SU-DHL-6 (cell line): ENCODE results near the gene PIGT.

Experiments used
- H2AFZ ChIP-seq: fragments of 200-600 bp; sonication (generic); 2 replicates; pipeline ENCODE4 v1.6.1; 2014; ENCODE audit warnings: low read depth, mild to moderate bottlenecking, moderate library complexity, mixed read lengths, antibody characterized with exemption, low read length; ENCODE audit not compliant: severe bottlenecking
- H3F3A ChIP-seq: fragments of 200-600 bp; shearing (Covaris generic); 2 replicates; pipeline ENCODE4 v1.6.0; 2016; ENCODE audit warnings: antibody characterized with exemption, mild to moderate bottlenecking; ENCODE audit not compliant: insufficient read depth
- H3K27ac ChIP-seq: fragments of 200-600 bp; sonication (generic); 2 replicates; pipeline ENCODE4 v1.5.1; 2016; ENCODE audit warnings: low read depth, mild to moderate bottlenecking, low read length, moderate library complexity, mixed read lengths
- H3K27me3 ChIP-seq: fragments of 200-600 bp; sonication (generic), shearing (Covaris generic); 2 replicates; pipeline ENCODE4 v1.6.0; 2014; ENCODE audit warnings: mild to moderate bottlenecking, low read length
- H3K36me3 ChIP-seq: fragments of 200-600 bp; sonication (generic); 2 replicates; pipeline ENCODE4 v1.6.1; 2014; ENCODE audit warnings: mild to moderate bottlenecking, low read length, mixed read lengths
- H3K4me2 ChIP-seq: fragments of 300-600, 200-600 bp; shearing (Covaris generic), sonication (generic); 2 replicates; pipeline ENCODE4 v1.6.0; 2014; ENCODE audit warnings: low read length, low read depth, mild to moderate bottlenecking; ENCODE audit not compliant: poor library complexity, severe bottlenecking
- H3K4me3 ChIP-seq: fragments of 200-600 bp; sonication (generic); 2 replicates; pipeline ENCODE4 v1.5.1; 2014; ENCODE audit warnings: antibody characterized with exemption, low read length, mild to moderate bottlenecking, mixed read lengths; ENCODE audit not compliant: insufficient read depth, poor library complexity, severe bottlenecking
- H3K79me2 ChIP-seq: fragments of 200-600 bp; sonication (generic); 2 replicates; pipeline ENCODE4 v1.6.1; 2014; ENCODE audit warnings: mild to moderate bottlenecking, low read length, moderate library complexity; ENCODE audit not compliant: insufficient read depth
- H3K9ac ChIP-seq: fragments of 200-600 bp; sonication (generic); 2 replicates; pipeline ENCODE4 v1.7.0; 2014; ENCODE audit warnings: mild to moderate bottlenecking, low read length
- H3K9me2 ChIP-seq: fragments of 200-600 bp; sonication (generic); replicated peaks from 2 replicates; pipeline ENCODE4 v1.6.1; 2014; ENCODE audit warnings: low read length; ENCODE audit not compliant: insufficient read depth
- H3K9me3 ChIP-seq: fragments of 200-600 bp; sonication (generic); 2 replicates; pipeline ENCODE4 v1.6.1; 2014; ENCODE audit warnings: low read length, mixed read lengths; ENCODE audit not compliant: insufficient read depth
- H4K20me1 ChIP-seq: fragments of 200-600 bp; sonication (generic); 2 replicates; pipeline ENCODE4 v1.6.1; 2014; ENCODE audit warnings: low read depth, mild to moderate bottlenecking, antibody characterized with exemption, low read length, moderate library complexity, mixed read lengths
- EZH2phosphoT487 ChIP-seq: fragments of 200-600 bp; sonication (generic), shearing (Covaris generic); conservative IDR thresholded peaks from 2 replicates; pipeline ENCODE4 v1.6.1; 2018; ENCODE audit warnings: mild to moderate bottlenecking, antibody characterized with exemption, low read length, moderate library complexity, mixed read lengths
- TF ChIP-seq, protein P1 (sequence below): fragments of 200-600 bp; sonication (generic); IDR thresholded peaks from one replicate; pipeline ENCODE4 v1.5.1; 2017; ENCODE audit warnings: antibody characterized with exemption, mild to moderate bottlenecking, low read length, moderate library complexity; ENCODE audit not compliant: insufficient read depth, poor library complexity, severe bottlenecking

The PIGT gene

GRCh38 chr20:45399018-45399417 is 16.9 kb upstream of the PIGT start:
- no peak for TF ChIP-seq EZH2phosphoT487
- TF ChIP-seq, protein P1, sequence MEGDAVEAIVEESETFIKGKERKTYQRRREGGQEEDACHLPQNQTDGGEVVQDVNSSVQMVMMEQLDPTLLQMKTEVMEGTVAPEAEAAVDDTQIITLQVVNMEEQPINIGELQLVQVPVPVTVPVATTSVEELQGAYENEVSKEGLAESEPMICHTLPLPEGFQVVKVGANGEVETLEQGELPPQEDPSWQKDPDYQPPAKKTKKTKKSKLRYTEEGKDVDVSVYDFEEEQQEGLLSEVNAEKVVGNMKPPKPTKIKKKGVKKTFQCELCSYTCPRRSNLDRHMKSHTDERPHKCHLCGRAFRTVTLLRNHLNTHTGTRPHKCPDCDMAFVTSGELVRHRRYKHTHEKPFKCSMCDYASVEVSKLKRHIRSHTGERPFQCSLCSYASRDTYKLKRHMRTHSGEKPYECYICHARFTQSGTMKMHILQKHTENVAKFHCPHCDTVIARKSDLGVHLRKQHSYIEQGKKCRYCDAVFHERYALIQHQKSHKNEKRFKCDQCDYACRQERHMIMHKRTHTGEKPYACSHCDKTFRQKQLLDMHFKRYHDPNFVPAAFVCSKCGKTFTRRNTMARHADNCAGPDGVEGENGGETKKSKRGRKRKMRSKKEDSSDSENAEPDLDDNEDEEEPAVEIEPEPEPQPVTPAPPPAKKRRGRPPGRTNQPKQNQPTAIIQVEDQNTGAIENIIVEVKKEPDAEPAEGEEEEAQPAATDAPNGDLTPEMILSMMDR: no peak
- Histone ChIP-seq H3K9ac (no peak overlapping the region), H3K4me3 (no peak overlapping the region), H2AFZ (no peak overlapping the region), H3K4me2 (no peak overlapping the region), H3K27me3 (no peaks in the 10 kb centered on the region), H3K27ac (no peak overlapping the region), H3F3A (no peaks in the 10 kb centered on the region), H3K9me3 (peaks cover 20% of the 10 kb centered on the region; the same call in 1 of the 2 replicates), H4K20me1 (no peaks in the 10 kb centered on the region), H3K36me3 (peaks cover 4% of the 10 kb centered on the region; the same call in 1 of the 2 replicates), H3K9me2 (no peaks in the 10 kb centered on the region), H3K79me2 (no peaks in the 10 kb centered on the region)

- Histone ChIP-seq H3K4me2 (no peak overlapping the region), H3F3A (no peaks in the 10 kb centered on the region)
- no peak for TF ChIP-seq EZH2phosphoT487
- TF ChIP-seq, protein P1: no peak
These were observed 15.5 kb upstream of the PIGT start for GRCh38 chr20:45400346-45401031.

GRCh38 chr20:45402946-45403345 is 13.0 kb upstream of the PIGT start:
- Histone ChIP-seq H3K4me2 (no peak overlapping the region), H3F3A (no peaks in the 10 kb centered on the region), H3K9me3 (peaks cover 20% of the 10 kb centered on the region; the same call in 1 of the 2 replicates), H3K9me2 (no peaks in the 10 kb centered on the region), H3K27ac (no peak overlapping the region), H4K20me1 (no peaks in the 10 kb centered on the region), H3K36me3 (peaks cover 4% of the 10 kb centered on the region; the same call in 1 of the 2 replicates), H3K9ac (no peak overlapping the region), H3K4me3 (no peak overlapping the region), H3K27me3 (no peaks in the 10 kb centered on the region; the same call in 1 of the 2 replicates), H2AFZ (no peak overlapping the region), H3K79me2 (no peaks in the 10 kb centered on the region)
- TF ChIP-seq EZH2phosphoT487: no peak
- TF ChIP-seq, protein P1: no peak

More at GRCh38 chr20:45400346-45401031, 15.5 kb upstream of the PIGT start:
- no peak overlapping the region for H3K4me3 ChIP-seq
- no peaks in the 10 kb centered on the region; the same call in 1 of the 2 replicates for H3K27me3 ChIP-seq
- no peaks in the 10 kb centered on the region for H4K20me1 ChIP-seq
- no peaks in the 10 kb centered on the region for H3K79me2 ChIP-seq
- H3K27ac ChIP-seq: no peak overlapping the region
- H3K9ac ChIP-seq: no peak overlapping the region
- H3K36me3 ChIP-seq: peaks cover 4% of the 10 kb centered on the region; the same call in 1 of the 2 replicates
- H3K9me2 ChIP-seq: no peaks in the 10 kb centered on the region
- no peak overlapping the region for H2AFZ ChIP-seq
- H3K9me3 ChIP-seq: peaks cover 20% of the 10 kb centered on the region; the same call in 1 of the 2 replicates
